CD4-positive, alpha-beta T cell treated with Interleukin-1 beta for 1 hour (primary cell): ENCODE measurements around the gene DRG2.

Source experiments
- DNase-seq, 2 donors: peaks; one replicate each; pipeline ENCODE4 v3.0.0-alpha.2; 2020 to 2022

The DRG2 gene

GRCh38 chr17:18117982-18118975 lies 30.5 kb downstream of the DRG2 start:
- DNase-seq, result no peak

- no peak for DNase-seq
These were observed 31.5 kb downstream of the DRG2 start for GRCh38 chr17:18119166-18119745.

- no peak for DNase-seq
These were observed 32.2 kb downstream of the DRG2 start for GRCh38 chr17:18119938-18120337.

DNA sequence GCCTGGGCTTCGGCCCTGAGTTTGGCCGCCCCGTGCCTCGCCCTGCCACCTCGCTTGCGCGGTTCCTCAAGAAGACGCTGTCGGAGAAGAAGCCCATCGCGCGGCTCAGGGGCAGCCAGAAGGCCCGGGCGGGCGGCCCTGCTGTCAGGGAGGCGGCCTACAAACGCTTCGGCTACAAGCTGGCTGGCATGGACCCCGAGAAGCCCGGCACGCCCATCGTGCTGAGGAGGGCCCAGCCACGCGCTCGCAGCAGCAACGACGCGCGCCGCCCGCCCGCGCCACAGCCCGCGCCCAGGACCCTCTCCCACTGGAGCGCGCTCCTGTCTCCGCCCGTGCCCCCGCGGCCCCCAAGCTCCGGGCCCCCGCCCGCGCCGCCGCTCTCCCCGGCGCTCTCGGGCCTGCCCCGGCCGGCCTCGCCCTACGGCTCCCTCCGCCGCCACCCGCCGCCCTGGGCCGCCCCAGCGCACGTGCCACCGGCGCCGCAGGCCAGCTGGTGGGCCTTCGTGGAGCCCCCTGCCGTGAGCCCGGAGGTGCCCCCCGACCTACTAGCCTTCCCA lies 32.8 kb downstream of the DRG2 start:
- no peak for DNase-seq

DNA sequence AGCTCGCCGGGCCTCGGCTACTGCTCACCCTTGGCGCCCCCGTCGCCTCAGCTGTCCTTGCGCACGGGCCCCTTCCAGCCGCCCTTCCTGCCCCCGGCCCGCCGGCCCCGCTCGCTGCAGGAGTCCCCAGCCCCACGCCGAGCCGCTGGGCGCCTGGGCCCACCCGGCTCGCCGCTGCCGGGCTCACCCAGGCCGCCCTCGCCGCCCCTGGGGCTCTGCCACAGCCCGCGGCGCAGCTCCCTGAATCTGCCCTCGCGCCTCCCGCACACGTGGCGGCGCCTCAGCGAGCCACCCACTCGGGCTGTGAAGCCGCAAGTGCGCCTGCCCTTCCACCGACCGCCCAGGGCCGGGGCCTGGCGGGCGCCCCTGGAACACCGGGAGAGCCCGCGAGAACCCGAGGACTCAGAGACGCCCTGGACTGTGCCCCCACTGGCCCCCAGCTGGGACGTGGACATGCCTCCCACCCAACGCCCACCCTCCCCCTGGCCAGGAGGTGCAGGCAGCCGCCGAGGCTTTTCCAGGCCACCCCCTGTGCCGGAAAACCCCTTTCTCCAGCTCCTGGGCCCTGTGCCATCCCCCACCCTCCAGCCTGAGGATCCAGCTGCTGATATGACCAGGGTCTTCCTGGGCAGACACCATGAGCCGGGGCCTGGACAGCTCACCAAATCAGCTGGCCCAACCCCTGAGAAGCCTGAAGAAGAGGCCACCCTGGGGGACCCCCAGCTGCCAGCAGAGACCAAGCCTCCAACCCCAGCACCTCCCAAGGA lies 33.6 kb downstream of the DRG2 start:
- DNase-seq, result no peak

DNA sequence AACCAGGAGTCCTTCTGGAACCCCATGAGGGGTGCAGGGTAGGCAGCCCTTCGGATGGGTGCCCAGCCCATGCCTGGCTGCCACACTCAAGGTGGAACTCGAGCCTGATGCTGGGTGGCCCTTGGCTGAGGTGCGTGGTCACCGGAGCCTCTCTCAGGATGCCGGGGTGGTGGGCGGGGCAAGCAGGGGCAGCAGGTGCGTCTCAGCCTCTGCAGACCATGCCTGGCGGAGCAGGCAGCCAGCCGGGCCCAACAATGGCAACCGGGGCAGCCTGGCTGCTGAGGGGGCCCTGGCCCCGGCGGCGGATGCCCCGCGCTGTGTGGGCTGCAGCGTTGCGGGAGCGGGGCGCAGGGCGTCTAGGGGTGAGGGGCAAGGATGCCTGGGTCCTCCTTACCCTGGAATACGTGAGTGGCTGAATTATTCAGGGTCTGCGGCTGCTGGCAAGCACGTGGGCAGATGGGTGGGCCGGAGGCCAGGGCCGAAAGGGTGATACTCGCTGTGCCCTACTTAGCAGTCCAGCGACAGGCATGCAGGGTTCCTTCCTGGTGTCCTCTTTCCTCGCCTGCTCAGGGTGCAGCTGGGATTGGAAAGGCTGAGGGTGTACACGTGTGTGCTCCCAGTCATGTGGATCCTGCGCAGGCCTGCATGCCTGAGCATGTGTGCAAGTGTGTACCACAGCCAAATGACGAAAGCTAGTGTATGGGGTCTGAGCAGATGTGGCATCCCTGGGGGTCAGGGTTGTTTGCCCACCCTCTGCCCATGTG lies 35.4 kb downstream of the DRG2 start:
- DNase-seq, result no peak

DNA sequence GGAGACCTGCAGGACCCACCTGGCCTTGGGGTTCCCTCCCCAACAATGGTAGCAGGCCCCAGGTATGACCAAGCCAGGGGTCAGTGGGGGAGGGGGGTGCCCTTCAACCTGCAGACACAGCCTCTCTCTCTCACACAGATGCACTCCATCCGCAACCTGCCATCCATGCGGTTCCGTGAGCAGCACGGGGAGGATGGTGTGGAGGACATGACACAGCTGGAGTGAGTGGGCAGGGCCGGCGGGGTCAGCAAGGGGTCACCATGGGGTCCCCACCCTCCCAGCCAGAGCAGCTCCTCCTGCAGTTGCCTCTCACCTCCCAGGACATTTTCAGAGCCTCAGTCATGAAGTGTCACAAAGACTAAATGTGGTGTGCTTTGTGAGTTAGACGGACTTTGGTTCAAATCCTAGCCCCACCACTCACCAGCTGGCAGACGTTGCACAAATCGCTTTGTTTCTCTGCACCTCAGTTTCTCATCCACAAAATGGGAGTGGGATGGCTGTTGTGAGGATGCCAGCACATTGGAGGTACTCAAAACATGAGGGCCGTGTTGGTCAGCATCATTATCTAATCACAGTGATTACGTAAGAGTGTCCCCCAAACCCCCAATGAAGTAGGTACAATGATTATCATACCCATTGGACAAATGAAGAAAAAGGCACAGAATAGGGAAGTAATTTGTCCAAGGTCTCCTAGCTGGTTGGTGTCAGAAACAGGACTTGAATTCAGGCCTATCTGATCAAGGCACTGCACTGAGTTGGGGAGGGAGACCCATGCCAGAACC lies 36.8 kb downstream of the DRG2 start:
- DNase-seq, result no peak

DNA sequence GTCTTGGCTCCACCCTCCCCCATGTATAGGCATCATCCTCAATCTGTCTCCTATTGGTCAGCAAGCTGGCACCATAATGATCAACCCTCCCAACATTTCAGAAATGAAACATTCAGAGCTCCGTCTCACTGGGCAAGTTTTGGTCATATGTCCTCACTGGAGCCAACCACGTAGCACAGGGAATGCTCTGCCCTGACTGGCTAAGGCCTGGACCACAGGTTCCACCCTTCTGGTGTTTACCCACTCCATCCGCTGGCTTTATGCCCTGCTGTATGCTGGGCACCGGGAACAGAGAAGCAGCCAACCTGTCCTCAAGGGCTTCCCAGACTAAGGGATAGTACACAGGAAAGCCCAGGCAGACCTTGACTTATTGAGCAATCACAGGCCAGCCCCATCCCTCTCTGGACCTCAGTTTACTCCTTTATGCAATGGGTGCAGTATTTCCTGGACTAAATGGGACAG lies 41.3 kb downstream of the DRG2 start:
- DNase-seq, result no peak

GRCh38 chr17:18132711-18133110 lies 45.0 kb downstream of the DRG2 start:
- no peak for DNase-seq

GRCh38 chr17:18136357-18136756 lies 48.6 kb downstream of the DRG2 start:
- DNase-seq, result no peak

DNA sequence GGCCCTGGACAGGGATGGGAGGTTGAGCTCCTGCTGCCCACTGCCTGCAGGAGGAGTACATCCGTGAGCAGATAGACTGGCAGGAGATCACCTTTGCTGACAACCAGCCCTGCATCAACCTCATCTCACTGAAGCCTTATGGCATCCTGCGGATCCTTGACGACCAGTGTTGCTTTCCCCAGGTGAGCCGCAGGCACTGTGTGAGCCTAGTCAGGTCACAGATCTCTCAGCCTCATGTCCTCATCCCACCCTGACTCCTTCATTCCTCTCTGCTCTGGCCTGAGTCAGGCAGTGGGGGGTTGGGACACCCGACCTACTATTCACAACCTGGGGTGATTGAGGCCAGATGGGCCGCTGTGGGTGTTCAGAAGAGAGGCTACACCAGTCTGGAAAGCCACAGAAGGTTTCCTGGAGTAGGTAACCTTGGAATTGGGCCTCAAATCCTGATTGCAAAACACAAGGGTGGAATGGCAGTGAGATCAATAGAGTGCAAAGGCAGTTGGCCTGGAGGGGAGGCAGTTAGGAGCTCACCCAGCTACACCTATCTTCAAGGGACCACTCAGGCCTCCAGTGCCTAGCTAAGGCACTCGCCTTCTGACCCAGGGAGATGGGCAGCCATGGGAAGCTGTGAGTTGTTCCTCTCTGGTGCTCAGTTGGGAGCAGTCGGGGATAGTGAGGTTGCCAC lies 50.5 kb downstream of the DRG2 start:
- DNase-seq, result no peak

- no peak for DNase-seq
These were observed 51.3 kb downstream of the DRG2 start for GRCh38 chr17:18139092-18139491.

DNA sequence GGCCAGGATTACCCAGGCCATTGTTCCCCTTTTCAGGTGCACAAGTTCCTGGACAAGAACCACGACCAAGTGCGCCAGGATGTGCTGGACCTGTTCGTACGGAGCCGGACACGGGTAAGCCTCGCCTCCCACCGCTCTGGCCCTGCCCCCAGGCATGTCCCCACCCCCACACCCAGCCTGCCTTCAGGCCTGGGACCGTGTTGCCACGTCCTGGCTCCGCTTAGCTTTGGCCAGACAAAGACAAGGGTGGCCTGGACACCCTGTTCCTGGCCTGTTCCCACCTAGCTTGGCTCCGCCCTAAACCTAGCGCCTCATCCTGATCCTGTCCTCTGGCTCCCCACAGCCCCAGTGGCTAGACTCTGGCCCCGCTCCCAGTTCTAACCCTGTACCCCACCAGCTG lies 51.8 kb downstream of the DRG2 start:
- DNase-seq, result no peak

- DNase-seq, result no peak
These were observed 52.2 kb downstream of the DRG2 start for GRCh38 chr17:18139949-18140348.

DNA sequence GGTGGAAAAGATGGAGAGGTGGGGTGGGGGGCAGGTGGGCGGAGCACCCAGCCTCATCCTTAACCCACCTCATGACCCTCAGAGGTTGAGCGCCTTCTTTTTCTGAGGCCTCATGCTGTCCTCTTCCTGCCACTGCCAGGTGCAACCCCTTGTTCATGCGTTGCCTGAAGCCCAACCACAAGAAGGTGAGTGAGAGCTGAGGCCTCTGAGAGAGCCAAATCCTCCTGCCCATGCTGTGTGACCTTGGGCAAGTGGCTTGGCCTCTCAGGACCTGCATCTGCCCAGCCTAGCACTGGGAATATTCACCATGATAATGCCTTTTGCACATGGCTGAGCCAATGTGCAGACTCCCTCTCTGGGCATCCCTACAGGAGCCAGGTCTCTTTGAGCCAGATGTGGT lies 52.9 kb downstream of the DRG2 start:
- no peak for DNase-seq

DNA sequence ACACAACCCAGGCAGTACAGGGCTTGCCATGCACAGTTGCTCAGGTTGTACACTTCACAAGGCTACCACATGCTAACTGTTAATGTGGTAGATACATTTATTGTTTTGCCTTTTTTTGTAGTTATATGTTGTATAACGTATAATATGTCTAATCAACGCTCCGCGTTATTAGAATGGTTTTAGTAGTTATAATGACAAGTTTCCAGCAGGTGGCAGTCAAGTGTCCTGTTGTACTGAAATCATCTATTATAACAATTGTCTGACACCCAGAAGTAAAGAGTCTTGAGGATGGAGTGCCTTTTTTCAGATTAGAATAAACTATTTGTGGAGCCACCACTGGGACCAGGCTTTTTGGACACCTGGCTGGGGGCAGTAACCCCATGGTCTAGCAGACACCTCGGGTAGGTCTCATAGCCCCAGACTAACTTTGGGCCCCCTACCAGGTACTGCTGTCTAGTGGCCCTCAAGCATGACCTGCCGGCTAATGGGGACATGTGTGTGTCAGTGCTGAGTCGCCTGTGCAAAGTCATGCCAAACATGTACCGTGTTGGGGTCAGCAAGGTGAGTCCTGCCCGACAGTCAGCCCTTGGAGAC lies 53.6 kb downstream of the DRG2 start:
- peak; percentile 26 to 72 for DNase-seq

GRCh38 chr17:18142417-18142816 lies 54.7 kb downstream of the DRG2 start:
- DNase-seq, result no peak

DNA sequence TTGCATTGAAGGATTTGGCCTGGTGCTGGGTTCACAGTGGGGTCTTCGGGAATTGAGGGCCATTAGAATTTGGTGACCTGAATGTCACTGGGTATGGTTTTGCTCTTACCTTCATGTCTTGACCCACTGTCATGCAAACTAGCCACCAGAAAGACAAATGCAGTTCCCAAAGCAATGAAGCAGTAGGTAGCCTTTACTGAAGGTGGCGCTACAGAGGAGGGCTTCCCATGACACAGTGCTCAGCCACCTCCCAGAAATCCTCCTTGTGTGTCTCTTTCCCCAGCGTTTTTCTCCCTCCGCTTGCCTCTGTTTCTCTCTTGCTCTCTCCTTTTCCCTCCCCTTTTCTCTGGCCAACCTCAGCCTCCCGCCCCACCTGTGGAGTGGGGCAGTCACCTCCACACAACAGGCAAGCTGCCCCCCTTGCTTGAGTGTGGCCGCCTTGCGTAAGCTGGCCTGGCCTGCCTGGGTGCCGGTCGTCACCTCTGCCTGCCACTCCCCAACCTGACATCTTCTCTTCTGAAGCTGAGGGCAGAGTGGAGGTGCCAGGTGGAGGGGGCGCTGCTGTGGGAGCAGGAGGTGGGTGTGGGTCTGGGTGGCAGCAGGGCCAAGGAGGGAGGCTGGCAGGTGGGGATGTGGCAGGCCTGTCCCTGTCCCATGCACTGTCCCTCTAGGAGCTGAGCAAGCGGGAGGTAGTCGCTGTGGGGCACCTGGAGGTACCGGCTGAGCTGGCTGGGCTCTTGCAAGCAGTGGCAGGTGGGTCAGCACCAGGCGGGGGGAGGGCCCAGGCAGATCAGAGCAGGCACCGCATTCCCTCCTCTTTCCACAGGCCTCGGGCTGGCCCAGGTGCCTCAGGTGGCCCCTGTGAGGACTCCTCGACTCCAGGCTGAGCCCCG lies 55.5 kb downstream of the DRG2 start:
- DNase-seq, result no peak

DNA sequence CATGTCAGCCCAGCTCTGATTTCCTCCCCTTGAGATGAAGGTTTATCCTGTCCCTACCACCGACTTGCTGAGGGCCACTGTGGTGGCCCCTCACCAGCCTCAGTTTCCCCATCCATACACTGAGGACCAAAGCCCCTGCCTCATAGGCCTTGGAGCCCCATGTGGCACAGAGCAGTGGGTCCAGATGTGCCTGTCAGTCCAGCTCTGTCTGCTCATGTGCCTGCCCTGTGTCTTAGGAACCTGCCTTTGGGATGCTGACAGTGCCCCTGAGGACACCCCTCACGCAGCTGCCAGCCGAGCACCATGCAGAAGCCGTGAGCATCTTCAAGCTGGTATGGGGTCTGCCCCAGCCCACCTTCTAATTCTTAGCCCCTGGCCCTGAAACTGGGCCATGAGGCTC lies 56.5 kb downstream of the DRG2 start:
- DNase-seq, result no peak
